ENCODE data around the gene FAM120C.

- TF ChIP-seq CTCF (IDR thresholded peaks at IDR 0.05) (no peak), MAX (CRISPR knock-in tag; IDR thresholded peaks at IDR 0.05) (no peak), GABPB1 (CRISPR knock-in tag; IDR thresholded peaks at IDR 0.05) (no peak), ZBTB21 (CRISPR knock-in tag; IDR thresholded peaks at IDR 0.05; ENCODE audit: borderline replicate concordance) (no peak), CREM (CRISPR knock-in tag; IDR thresholded peaks at IDR 0.05) (no peak), ESRRA (CRISPR knock-in tag; IDR thresholded peaks at IDR 0.05; ENCODE audit: borderline replicate concordance) (no peak), KAT7 (CRISPR knock-in tag; IDR thresholded peaks at IDR 0.05; ENCODE audit: borderline replicate concordance) (no peak), NFYB (CRISPR knock-in tag; conservative IDR thresholded peaks at IDR 0.05; ENCODE audit: low read depth) (no peak), CREB1 (CRISPR knock-in tag; IDR thresholded peaks at IDR 0.05) (no peak)
Observed at GRCh38 chrX:54049801-54050200, 133.3 kb downstream of the FAM120C start.
